H9 (cell line): Measurements from ENCODE around the gene FARS2. TPM values are rescaled to one million over a fixed set of nuclear protein-coding genes. Genes with fewer than 3 reads are reported as not detected.

Experiments used
- DNase-seq: peaks from one replicate; pipeline ENCODE4 v3.0.0-alpha.2; 2017
- H2AFZ ChIP-seq: one replicate; pipeline ENCODE4 v1.6.1; 2013; ENCODE audit warnings: mild to moderate bottlenecking, low read length, control low read depth, moderate library complexity
- H2AK5ac ChIP-seq: 2 replicates; pipeline ENCODE4 v1.6.1; 2013; ENCODE audit warnings: low read length, control low read depth, mixed read lengths; ENCODE audit not compliant: insufficient read length
- H2BK120ac ChIP-seq: one replicate; pipeline ENCODE4 v1.6.1; 2013; ENCODE audit warnings: low read depth, mild to moderate bottlenecking, low read length, control low read depth, inconsistent platforms; ENCODE audit not compliant: poor library complexity, severe bottlenecking
- H2BK12ac ChIP-seq: 2 replicates; pipeline ENCODE4 v1.6.1; 2013; ENCODE audit warnings: low read length, control low read depth, mixed read lengths, low read depth; ENCODE audit not compliant: insufficient read length
- H2BK15ac ChIP-seq: 2 replicates; pipeline ENCODE4 v1.6.1; 2013; ENCODE audit warnings: low read depth, low read length, control low read depth
- H2BK20ac ChIP-seq: one replicate; pipeline ENCODE4 v1.6.1; 2013; ENCODE audit warnings: low read depth, mild to moderate bottlenecking, low read length, control low read depth, inconsistent platforms; ENCODE audit not compliant: poor library complexity, severe bottlenecking
- H2BK5ac ChIP-seq: 2 replicates; pipeline ENCODE4 v1.6.1; 2013; ENCODE audit warnings: low read length, control low read depth, mixed read lengths; ENCODE audit not compliant: insufficient read length
- H3K14ac ChIP-seq: 2 replicates; pipeline ENCODE4 v1.6.1; 2013; ENCODE audit warnings: low read length, control low read depth; ENCODE audit not compliant: insufficient read depth
- H3K18ac ChIP-seq: 2 replicates; pipeline ENCODE4 v1.6.1; 2013; ENCODE audit warnings: low read depth, mild to moderate bottlenecking, mixed read lengths, low read length, control low read depth; ENCODE audit not compliant: insufficient read length
- H3K23ac ChIP-seq: 2 replicates; pipeline ENCODE4 v1.6.1; 2013; ENCODE audit warnings: low read length, control low read depth, mixed read lengths, low read depth; ENCODE audit not compliant: insufficient read length
- H3K23me2 ChIP-seq: 2 replicates; pipeline ENCODE4 v1.6.1; 2013; ENCODE audit warnings: low read depth, mild to moderate bottlenecking, mixed read lengths, low read length, control low read depth; ENCODE audit not compliant: insufficient read length, poor library complexity, severe bottlenecking
- H3K27ac ChIP-seq: 2 replicates; pipeline ENCODE4 v1.5.1; 2013; ENCODE audit warnings: low read length, control low read depth, mixed read lengths, low read depth; ENCODE audit not compliant: insufficient read length
- H3K27me3 ChIP-seq: 2 replicates; pipeline ENCODE4 v1.6.1; 2013; ENCODE audit warnings: low read length, control low read depth, inconsistent platforms; ENCODE audit not compliant: insufficient read depth
- H3K4ac ChIP-seq: 2 replicates; pipeline ENCODE4 v1.6.1; 2013; ENCODE audit warnings: low read depth, mild to moderate bottlenecking, control low read depth, inconsistent platforms, low read length, moderate library complexity
- H3K4me1 ChIP-seq: 2 replicates; pipeline ENCODE4 v1.6.1; 2013; ENCODE audit warnings: low read length, control low read depth, inconsistent platforms; ENCODE audit not compliant: insufficient read depth
- H3K4me2 ChIP-seq: 2 replicates; pipeline ENCODE4 v1.6.1; 2013; ENCODE audit warnings: low read length, control low read depth, mixed read lengths; ENCODE audit not compliant: insufficient read length, insufficient read depth
- H3K56ac ChIP-seq: 2 replicates; pipeline ENCODE4 v1.6.1; 2013; ENCODE audit warnings: low read depth, mild to moderate bottlenecking, mixed read lengths, low read length, control low read depth; ENCODE audit not compliant: insufficient read length
- H3K79me1 ChIP-seq: 2 replicates; pipeline ENCODE4 v1.6.1; 2013; ENCODE audit warnings: low read depth, mild to moderate bottlenecking, moderate library complexity, low read length, control low read depth, inconsistent platforms; ENCODE audit not compliant: insufficient read depth, poor library complexity, severe bottlenecking
- H3K79me2 ChIP-seq: 2 replicates; pipeline ENCODE4 v1.6.1; 2013; ENCODE audit warnings: low read length, control low read depth, inconsistent platforms; ENCODE audit not compliant: insufficient read depth
- H3K9ac ChIP-seq: 2 replicates; pipeline ENCODE4 v1.6.1; 2013; ENCODE audit warnings: low read length, control low read depth, mixed read lengths; ENCODE audit not compliant: insufficient read length; ENCODE audit errors: extremely low read depth
- H3K9me3 ChIP-seq: one replicate; pipeline ENCODE4 v1.6.1; 2013; ENCODE audit warnings: low read depth, low read length, inconsistent platforms; ENCODE audit not compliant: control insufficient read depth
- H3T11ph ChIP-seq: one replicate; pipeline ENCODE4 v1.6.1; 2013; ENCODE audit warnings: mild to moderate bottlenecking, low read length, control low read depth, inconsistent platforms
- H4K20me1 ChIP-seq: one replicate; pipeline ENCODE4 v1.6.1; 2013; ENCODE audit not compliant: control insufficient read depth, insufficient read length, insufficient read depth
- H4K5ac ChIP-seq: 2 replicates; pipeline ENCODE4 v1.6.1; 2013; ENCODE audit warnings: low read depth, mild to moderate bottlenecking, mixed read lengths, low read length, control low read depth; ENCODE audit not compliant: insufficient read length
- H4K8ac ChIP-seq: replicated peaks from 2 replicates; pipeline ENCODE4 v1.6.1; 2013; ENCODE audit warnings: low read length, control low read depth, mixed read lengths, low read depth; ENCODE audit not compliant: insufficient read length
- H4K91ac ChIP-seq: 2 replicates; pipeline ENCODE4 v1.6.1; 2013; ENCODE audit warnings: low read depth, mild to moderate bottlenecking, moderate library complexity, mixed read lengths, low read length, control low read depth; ENCODE audit not compliant: insufficient read length
- H3K27ac Mint-ChIP-seq, 3 experiments: 2 replicates in 2 of 3; 3 replicates in 1 of 3; pipeline ENCODE4 v1.8.0; 2020 to 2021; ENCODE audit warnings: mixed read lengths in 3 of 3, mild to moderate bottlenecking in 1 of 3, moderate library complexity in 1 of 3
- H3K27me3 Mint-ChIP-seq: 2 replicates; pipeline ENCODE4 v1.8.0; 2021; ENCODE audit warnings: low read depth, mild to moderate bottlenecking, moderate library complexity, mixed read lengths
- H3K36me3 Mint-ChIP-seq, 3 experiments: 2 replicates in 2 of 3; 3 replicates in 1 of 3; pipeline ENCODE4 v1.8.0; 2020 to 2021; ENCODE audit warnings: low read depth in 3 of 3, mixed read lengths in 3 of 3; ENCODE audit not compliant: insufficient read depth in 1 of 3
- H3K4me1 Mint-ChIP-seq, 2 experiments: 2 replicates each; pipeline ENCODE4 v1.8.0; 2020; ENCODE audit warnings: mixed read lengths in 2 of 2
- H3K4me3 Mint-ChIP-seq, 2 experiments: 2 replicates in 1 of 2; 3 replicates in 1 of 2; pipeline ENCODE4 v1.8.0; 2020 to 2021; ENCODE audit warnings: mild to moderate bottlenecking in 2 of 2, mixed read lengths in 2 of 2, moderate library complexity in 1 of 2
- H3K9me3 Mint-ChIP-seq, 2 experiments: 2 replicates in 1 of 2; 3 replicates in 1 of 2; pipeline ENCODE4 v1.8.0; 2020; ENCODE audit warnings: mild to moderate bottlenecking in 2 of 2, mixed read lengths in 2 of 2, moderate library complexity in 1 of 2
- CTCF ChIP-seq: fragments of 200-600 bp; sonication (generic); conservative IDR thresholded peaks from 3 replicates; pipeline ENCODE4 v1.8.0; 2021; ENCODE audit warnings: antibody characterized with exemption, mild to moderate bottlenecking
- WGBS: extraction: QIAGEN DNeasy Blood & Tissue Kit; methylation state at CpG from one replicate; pipeline ENCODE4 v1.1.7; 2013; ENCODE audit warnings: missing lambda C conversion rate, low lambda C conversion rate, mixed read lengths; ENCODE audit not compliant: insufficient read length; ENCODE audit errors: extremely low coverage; 5-methylcytosine and 5-hydroxymethylcytosine counted together
- total RNA-seq: library from RNA; stranded (reverse); gene quantifications from 2 replicates; pipeline ENCODE4 v1.2.1, GENCODE V29; 2021

Gene FARS2
- total RNA-seq, 1 experiment from 2014 or later: 8.5 TPM

DNA sequence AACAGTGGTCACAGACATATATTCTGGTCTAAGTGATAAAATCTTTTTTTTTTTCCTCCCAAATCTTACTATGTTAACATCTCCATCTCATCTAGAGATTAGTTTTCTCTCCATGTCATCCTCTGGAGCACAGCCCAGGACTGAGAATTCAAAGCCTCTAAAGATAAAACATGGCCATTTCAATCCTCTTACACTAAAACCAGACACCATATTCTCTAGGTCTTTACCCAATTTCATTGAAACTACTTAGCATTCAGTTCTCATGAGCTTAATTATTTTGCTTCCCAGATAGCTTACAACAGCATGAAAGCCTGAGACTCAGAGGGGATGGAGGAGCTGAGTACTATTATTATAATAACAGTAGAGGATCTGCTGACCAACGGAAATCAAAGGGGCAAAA is 92.7 kb downstream of the FARS2 start:
- no peak overlapping the region for H4K8ac ChIP-seq
- Mint-ChIP-seq H3K9me3 (peaks cover 3% of the 10 kb centered on the region in 2 experiments; a peak in 1 of 5 replicates), H3K36me3 (no peaks in the 10 kb centered on the region; a peak in 1 of 7 replicates), H3K4me1 (peaks cover 6 to 10% of the 10 kb centered on the region in 2 experiments), H3K4me3 (no peak overlapping the region), H3K27me3 (no peaks in the 10 kb centered on the region), H3K27ac (no peak overlapping the region; a peak in 1 of 7 replicates)
- H2AK5ac ChIP-seq: no peak overlapping the region
- H3K23me2 ChIP-seq: no peaks in the 10 kb centered on the region
- H3K27ac ChIP-seq: no peak overlapping the region
- H4K5ac ChIP-seq: no peak overlapping the region
- no peak overlapping the region for H2BK120ac ChIP-seq
- H3K79me1 ChIP-seq: no peaks in the 10 kb centered on the region
- H3K4ac ChIP-seq: no peak overlapping the region
- H3K4me1 ChIP-seq: peaks cover 6% of the 10 kb centered on the region; the same call in 1 of the 2 replicates
- H3T11ph ChIP-seq: no peak overlapping the region
- no peak for TF ChIP-seq CTCF
- no peak overlapping the region for H3K14ac ChIP-seq
- H3K27me3 ChIP-seq: no peaks in the 10 kb centered on the region
- H2BK15ac ChIP-seq: no peak overlapping the region
- H2BK12ac ChIP-seq: no peak overlapping the region
- H2BK5ac ChIP-seq: no peak overlapping the region
- H2BK20ac ChIP-seq: no peak overlapping the region
- H3K4me2 ChIP-seq: no peak overlapping the region
- no peaks in the 10 kb centered on the region for H4K20me1 ChIP-seq
- WGBS: no CpG with 5 or more reads among the region's 1 CpG
- no peaks in the 10 kb centered on the region for H3K79me2 ChIP-seq
- H3K9ac ChIP-seq: no peak overlapping the region
- H3K56ac ChIP-seq: no peak overlapping the region
- H4K91ac ChIP-seq: no peak overlapping the region
- no peaks in the 10 kb centered on the region for H3K9me3 ChIP-seq
- H3K18ac ChIP-seq: no peak overlapping the region
- DNase-seq: no peak
- H3K23ac ChIP-seq: no peak overlapping the region
- no peak overlapping the region for H2AFZ ChIP-seq
